HCEC 1CT (cell line): ENCODE results near the gene DNAJC18.
"Not testable (repeated sequence)": the region's sequence is repeated elsewhere in the genome, so short reads cannot be mapped to it uniquely, and the experiment has no call there.

Experiments
- DNase-seq: peaks from one replicate; pipeline ENCODE4 v3.0.0-alpha.2; 2017

Gene DNAJC18

DNA sequence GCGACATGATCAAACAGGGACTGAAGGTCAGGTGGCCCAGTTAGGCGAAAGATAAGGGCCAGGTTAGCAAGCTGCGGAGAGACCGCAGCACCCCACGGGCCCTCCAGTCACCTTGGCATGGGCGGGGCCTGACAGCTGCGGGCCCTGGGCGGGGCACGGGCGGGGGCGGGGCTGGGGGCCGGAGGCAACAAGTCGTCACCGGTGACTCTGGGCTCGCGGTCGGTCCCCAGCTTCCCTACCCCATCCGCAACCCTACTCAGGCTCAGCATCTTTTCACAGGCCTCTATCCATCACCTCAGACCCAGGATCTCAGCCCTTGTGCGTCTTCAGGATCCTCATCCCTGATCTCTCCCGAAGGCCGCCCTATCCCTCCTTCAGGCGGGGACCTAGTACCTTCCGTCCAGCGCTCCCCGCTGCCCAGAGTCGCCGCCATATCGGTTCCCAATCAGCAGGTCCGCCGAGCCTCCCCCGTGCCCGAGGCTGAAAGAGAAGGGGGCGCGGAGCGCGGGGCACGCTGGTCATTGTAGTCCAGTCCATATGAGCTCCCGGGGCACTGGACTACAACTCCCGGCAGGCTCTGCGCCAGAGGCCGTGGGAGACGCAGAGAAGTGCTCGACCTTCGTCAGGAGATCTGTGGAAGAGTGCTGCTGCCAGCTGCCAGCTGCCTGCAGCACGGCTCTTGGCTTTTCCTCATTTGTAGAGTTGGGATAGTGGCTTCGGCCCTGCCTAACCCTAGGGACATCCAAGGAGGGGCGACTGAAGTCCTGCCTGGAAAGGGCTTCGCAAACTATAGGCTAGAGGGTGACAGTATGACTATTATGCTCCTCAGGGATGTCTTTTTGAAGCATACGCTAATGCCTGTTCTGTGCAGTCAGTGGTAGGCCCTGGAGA lies at the start of gene DNAJC18:
DNAJC18 (minus strand) TSS at position 513 of the 891 bp plus-strand sequence; CDS start at position 433, 80 bp downstream.
- peak; percentile 83 for DNase-seq

DNA sequence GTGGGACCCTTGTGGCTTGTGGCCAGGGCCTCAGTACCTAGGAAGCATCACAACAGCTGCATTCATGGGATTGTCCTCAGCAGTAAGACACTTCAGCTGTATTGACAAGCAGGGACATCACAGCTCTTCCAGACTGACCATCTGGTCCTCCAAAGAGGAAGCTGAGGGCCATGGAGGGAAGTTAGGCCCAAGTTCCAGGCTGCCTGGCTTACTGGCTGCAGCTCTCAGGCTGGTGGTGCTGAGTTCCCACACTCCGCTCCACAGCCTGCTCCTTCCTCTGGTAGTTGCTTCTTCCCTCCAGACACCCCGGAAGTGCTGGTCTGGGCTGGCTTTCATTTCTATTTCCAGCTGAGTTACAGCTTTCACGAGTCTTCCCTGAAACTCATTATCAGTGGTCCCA lies 48.9 kb upstream of the DNAJC18 start:
- no peak for DNase-seq

DNA sequence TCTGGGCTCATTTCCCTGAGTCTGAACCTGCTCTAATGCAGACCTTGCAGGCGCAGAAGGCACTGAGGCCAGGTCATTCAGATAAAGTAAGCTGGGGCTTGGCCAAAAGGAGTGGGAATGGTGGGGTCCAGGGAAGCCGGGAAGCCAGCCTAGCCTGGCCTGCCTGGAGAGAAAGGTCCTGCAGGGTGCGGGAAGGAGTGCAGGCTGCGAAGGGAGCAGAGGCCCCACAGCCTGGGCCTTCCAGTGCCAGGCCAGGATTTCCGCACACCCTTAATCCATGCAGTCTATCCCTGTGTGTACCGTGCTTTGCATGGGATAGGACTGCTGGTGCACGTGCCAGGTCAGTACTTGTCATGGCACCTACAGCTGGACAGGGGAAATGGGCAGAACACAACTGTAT lies 46.9 kb upstream of the DNAJC18 start:
- DNase-seq, result no peak

DNA sequence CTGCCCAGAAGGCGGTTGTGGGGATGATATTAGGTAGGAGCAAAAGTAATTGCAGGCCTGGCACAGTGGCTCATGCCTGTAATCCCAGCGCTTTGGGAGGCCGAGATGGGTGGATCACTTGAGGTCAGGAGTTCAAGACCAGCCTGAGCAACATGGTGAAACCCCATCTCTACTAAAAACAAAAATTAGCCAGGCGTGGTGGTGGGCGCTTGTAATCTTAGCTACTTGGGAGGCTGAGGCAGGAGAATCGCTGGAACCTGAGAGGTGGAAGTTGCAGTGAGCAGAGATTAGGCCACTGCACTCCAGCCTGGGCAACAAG lies 43.5 kb upstream of the DNAJC18 start:
- DNase-seq, result not testable (repeated sequence)

DNA sequence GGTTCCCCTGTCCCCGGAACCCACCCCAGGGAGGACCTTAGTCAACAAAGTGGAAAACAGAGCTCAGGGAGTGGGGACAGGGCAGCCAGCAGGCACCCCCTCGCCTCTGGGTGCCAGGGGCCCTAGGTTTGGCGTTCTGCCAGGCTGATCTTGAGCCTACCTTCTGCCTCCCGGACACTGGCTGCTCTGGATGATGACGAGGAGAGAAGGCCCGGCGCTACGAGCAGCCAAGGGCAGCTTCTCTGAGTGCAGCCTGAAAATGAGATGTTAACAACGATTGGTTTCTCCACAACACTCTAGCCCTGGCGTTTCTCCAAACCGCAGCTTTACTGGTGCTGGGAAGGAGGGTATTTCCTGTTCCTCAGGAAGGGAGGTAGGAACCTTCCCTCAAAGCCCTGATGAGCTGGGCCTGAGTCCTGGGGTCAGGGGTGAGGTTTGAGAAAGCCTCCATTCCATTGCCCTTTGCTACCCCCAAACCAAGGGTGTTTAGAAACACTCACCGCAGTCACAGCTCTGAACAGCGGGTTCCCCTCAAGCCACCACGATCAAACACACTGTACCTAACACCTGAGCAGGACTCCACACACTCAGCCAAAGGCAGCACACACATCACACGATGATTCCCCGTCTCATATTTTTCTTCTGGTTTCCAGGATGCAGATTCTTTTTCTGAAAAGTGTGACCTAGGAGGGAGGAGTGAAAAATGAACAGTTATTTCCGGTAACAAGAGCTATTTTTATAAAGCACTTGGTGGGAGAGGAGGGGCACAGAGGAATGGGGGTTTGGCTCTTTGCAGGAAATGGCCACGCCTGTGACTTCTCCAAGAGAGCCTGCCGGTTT lies 42.9 kb upstream of the DNAJC18 start, which contains the start of gene STING1:
STING1 (minus strand) TSS at position 709 of the 840 bp plus-strand sequence. CDS start 1,054 bp downstream, outside the sequence.
- peak; percentile 97 for DNase-seq

DNA sequence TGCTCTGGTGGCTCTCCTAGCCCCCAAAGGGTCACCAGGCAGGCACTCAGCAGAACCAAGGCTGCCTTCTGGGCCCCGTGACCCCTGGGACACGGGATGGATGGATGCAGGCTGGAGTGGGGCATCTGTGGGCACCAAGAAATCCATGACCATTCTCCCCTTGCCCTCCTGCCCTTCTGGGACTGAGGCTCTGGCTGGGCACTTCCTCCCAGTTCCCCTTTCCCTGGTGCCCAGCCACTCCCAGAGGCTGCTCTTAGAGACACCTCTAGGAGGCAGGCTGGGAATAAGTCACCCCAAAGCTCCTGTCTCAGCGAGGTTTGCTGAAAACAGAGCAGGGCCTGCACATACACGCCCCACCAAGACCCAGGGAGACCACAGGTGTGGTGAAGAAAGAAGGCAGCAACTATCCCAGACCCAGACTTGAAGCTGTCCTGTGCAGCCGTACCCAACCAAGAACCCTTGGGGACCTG lies 42.3 kb upstream of the DNAJC18 start:
- DNase-seq, result peak; percentile 66

DNA sequence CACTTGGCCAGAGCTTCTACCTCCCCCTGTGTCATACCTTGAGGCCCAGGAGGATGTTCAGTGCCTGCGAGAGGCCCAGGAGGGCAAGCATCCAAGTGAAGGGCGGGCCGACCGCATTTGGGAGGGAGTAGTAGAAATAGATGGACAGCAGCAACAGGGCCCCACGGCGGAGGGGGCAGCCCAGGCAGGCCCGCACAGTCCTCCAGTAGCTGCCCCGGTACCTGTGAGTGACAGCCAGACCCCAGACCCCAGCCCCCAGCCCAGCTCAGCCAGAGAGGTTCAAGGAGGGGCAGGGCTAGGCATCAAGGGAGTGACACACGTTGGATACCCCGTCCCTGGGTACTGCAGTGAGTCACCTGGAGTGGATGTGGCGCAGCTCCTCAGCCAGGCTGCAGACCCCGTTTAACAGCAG lies 41.8 kb upstream of the DNAJC18 start:
- DNase-seq, result peak; percentile 16

DNA sequence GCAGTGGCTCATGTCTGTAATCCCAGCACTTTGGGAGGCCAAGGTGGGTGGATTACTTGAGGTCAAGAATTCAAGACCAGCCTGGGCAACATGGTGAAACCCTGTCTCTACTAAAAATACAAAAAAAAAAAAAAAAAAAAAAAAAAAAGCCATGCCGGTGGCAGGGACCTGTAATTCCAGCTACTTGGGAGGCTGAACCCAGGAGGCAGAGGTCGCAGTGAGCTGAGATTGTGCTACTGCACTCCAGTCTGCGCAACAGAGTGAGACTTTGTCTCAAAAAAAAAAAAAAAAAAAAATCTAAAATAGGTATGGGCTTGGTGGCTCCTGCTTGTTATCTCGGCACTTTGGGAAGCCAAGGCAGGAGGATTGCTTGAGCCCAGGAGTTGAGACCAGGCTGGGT lies 40.4 kb upstream of the DNAJC18 start:
- not testable (repeated sequence) for DNase-seq

DNA sequence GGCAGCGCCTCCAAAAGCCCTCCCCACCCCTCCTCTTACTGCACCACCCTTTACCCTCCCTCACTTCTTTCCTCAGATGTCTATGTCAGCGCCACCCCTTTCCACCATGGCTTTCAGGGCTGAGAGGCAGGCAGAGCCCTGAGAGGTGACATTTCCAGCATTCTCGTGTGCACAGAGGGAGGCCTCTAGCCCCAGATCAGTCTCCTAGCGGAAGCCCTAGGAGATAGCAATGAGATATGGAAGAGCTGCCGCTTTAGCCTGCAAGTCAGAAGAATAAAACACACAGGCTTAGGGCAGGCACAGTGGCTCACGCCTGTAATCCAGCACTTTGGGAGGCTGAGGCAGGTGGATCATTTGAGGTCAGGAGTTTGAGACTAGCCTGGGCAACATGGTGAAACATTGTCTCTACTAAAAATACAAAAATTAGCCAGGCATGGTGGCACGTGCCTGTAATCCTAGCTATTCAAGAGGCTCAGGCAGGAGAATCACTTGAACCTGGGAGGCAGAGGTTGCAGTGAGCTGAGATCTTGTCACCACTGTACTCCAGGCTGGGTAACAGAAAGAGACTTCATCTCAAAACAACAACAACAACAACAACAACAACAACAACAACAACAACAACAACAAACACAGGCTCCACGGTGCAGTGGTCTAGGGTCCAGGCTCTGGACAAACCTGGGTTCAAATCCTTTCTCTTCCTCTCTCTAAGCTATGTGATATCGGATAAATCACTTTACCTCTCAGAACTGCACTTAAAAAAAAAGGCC lies 39.5 kb upstream of the DNAJC18 start:
- DNase-seq, result not testable (repeated sequence)

DNA sequence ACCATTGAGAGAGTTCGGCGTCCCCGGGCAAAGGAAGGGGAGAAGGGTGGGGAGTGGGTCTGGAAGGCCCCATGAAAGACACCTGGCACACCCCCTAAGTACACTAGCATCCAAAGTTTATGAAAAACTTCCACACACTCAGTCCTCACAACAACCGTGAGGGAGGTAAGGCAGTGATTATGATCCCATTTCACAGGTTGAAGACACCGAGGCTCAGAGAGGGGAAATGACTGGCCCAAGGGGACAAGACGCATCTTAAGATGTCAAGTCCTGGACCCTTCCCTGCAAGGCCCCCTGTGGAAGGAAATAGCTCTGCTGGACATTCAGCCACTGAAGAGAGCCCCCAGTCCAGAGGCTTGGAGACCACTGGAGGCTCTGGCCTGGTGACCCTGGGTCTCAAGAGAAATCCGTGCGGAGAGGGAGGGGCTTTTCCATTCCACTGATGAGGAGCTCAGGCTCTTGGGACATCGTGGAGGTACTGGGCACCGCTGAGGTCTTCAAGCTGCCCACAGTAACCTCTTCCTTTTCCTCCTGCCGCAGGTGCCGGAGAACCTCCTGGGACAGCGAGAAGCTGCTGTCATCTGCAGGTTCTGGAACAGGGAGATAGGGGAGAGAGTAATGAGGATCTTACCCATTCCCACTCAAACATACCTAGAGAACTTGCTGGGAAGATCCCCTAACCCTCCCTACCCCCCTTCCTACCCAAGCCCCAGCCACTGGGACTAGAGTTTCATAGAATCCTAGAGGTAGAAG lies 36.7 kb upstream of the DNAJC18 start:
- no peak for DNase-seq

DNA sequence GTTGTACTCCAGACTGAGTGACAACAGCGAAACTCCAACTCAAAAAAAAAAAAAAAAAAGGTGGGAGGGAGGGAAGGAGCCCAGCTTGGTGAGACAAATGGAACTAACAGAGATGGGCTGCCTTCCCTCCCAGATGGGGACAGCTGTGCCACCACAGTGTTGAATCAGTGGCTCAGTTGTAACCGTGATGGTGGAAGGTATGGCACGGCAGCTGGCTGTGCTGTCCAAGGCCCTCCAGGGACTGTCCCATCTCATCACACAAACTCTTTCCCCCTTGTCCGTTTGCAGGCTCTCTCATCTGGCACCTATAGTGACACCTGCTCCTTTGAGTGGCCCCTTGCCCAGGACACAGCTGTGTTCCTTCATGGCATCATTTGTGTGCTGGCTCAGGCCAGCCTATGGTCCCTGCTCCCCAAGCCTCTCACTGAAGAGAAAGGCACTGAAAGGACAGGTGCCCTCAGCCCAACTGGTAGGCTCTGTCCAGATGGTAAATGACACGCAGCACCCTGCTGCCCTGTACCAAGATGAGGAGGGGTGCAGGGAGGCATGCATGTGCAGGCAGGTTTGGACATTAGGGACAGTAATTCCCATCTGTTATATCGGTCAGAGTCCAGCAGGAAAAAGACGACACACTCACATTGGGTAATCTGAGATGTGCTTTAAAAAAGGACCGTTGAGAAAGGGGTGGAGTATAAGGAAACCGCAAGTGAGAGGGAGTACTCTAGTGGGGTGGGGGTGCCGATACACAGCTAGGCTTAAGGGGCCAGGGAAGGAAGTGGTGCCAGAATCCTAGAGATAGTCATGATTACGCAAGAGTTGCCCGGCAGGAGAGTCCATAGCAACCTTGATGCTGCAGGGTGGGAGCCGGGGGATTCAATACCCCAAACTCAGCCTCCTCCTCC lies 35.8 kb upstream of the DNAJC18 start:
- DNase-seq, result peak; percentile 66

DNA sequence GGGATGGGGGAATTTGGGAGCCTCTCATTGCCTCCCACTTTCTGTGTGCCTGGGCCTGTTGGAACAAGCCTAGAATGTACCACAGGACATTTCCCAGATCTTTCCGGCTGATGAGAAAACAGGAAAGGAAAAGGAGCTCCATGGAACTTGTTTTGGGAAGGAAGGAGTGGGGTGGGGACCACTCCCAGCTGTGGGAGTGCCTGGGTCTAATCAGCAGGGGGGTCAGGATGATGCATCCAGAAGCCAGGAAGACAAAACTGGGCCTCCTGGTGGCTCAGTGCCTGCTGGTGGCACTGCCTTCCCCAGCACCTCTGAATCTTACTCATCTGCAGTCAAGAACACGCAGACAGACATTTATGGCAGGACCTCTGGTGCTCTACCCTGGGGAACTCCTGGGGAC lies 34.2 kb upstream of the DNAJC18 start:
- no peak for DNase-seq

DNA sequence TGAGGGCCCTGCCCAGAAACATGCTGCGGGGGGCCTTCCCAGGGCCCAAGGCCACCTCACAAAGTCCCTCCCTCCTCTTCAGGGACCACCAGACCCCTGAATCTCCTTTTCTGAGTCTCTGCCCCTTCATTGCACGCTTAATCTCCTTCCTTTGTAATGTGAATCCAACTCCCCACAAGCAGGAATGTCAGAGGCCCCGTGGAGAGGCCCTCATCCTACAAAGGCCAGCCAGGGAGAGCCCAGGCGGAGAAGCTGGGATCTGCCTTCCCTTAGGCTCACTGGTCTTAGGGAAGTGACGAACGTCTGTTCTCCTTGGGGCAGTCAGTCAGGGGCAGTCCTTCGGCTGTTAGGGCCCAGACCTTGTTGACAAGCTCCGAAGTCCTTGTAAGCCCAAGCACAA lies 33.8 kb upstream of the DNAJC18 start:
- no peak for DNase-seq

DNA sequence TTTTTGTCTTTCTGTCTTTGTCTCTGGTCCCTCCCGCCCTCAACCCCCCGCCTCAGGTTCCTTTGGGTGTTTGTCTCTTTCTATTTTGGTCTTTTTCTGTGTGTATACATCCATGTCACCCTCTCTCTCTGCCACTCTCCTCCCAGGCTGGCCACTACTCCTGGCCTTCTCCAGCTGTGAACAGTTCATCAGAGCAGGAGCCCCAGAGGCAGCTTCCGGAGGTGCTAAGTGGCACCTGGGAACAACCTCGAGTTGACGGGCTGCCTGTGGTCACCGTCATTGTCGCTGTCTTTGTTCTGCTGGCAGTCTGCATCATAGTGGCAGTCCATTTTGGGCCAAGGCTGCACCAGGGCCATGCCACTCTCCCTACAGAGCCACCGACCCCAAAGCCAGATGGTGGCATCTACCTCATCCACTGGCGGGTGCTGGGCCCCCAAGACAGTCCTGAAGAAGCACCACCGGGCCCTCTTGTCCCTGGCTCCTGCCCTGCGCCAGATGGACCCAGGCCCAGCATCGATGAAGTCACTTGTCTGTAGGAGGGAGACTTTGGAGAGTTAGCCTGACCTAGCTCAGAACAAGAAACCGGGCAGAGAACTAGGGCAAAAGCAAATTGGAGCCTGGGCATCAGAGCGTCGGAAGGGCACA lies 33.2 kb upstream of the DNAJC18 start:
- DNase-seq, result no peak

DNA sequence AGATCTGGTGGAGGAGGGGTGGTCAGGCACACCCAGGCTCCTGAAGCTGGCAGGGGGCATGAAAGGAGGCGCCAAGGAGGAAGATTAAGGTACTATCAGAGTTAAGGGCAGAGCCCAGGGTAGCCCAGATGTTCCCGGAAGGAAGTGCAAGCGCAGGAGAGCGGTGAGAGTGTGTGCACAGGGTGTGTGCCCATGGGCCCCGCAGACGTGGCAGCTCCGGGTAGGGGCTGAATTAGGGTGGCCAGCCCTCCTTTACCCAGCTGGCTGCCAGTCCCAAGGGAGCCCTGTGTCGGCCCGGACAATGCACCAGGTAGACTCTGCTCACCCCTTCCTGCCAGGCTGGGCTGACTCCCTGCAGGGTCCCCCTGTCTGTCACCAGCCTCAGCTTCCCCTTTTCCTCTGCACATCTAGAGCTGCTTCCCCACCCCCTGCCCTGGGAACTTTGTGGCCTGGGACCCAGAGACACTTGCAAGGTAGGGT lies 31.5 kb upstream of the DNAJC18 start, which contains the start of gene SMIM33:
SMIM33 (plus strand) TSS at position 184 of the 480 bp plus-strand sequence; CDS start at position 302, 118 bp downstream.
- no peak for DNase-seq

DNA sequence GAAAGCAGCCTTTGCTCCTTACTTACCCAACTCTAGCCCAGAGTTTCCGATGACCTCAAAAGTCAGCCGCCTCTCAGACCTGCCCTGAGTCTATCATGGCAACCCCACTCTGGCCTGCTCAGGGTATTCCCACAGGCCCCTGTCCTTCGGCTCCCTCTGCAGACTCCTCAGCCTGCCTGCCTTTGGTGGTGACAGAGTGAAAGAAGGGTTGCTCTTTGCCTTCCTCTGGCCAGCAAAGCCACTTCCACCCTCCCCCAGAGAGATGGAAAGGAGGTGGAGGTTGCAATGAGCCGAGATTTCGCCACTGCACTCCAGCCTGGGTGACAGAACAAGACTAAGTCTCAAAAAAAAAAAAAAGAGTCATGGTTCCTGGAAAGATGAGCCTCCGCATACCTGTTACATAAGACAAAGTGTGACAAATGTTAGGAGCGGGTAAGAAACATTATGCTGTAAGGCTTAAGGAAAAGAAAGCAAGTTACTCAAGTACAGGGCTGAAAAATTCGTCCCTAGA lies 29.2 kb upstream of the DNAJC18 start:
- DNase-seq, result peak; percentile 15

DNA sequence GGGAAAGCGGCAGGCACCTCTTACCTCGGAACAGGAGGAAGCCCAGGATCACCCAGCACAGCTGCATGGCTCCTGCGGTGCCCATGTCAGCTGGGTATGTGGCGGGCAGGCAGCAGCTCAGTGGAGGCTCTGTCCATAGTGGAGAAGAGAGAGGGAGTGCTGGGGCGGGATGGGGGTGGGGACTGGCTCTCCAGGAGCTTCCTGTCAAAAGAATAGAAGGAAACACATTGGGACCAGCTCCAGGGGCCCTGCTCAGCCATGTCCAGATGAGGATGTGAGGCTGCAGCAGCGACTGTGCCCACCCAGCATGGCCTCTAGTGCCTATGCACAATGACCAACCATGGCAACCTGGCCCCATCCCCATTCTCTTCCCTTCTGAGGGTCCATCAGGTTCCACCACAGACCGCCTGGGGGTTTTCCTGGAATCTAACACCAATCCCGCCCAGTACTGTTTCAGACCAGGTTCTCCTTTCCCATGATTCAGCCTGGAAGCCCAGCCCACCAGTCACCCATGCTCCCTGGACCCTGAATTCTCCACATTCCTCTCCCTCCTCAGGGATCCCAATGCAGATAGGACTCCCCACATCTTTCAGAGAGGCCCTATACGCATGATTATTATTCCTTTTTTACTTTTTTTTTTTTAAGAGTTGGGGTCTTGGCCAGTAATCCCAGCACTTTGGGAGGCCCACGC lies 23.4 kb upstream of the DNAJC18 start, which contains the start of gene ECSCR:
ECSCR (minus strand) TSS at position 158 of the 691 bp plus-strand sequence; CDS start at position 85, 73 bp downstream.
- DNase-seq, result no peak

DNA sequence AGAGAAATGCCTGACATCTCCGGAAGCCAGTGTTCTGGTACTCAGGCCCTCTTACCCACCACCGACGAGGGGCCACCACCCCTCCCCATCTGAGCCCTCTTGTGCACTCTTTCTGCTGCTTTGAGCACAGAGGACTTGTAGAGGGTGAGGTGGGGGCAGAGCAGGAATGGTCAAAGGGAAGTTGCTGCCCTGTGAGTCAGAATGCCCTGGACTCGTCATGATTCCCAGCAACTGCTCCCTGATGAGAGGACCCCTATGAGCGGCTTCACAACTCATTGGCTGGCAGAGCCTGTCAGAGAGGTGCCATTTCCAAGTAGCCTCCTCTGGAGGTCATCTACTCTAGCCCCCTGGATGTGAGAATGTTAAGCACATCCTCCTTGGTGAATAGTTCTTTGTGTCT lies 22.4 kb upstream of the DNAJC18 start:
- peak; percentile 72 for DNase-seq

DNA sequence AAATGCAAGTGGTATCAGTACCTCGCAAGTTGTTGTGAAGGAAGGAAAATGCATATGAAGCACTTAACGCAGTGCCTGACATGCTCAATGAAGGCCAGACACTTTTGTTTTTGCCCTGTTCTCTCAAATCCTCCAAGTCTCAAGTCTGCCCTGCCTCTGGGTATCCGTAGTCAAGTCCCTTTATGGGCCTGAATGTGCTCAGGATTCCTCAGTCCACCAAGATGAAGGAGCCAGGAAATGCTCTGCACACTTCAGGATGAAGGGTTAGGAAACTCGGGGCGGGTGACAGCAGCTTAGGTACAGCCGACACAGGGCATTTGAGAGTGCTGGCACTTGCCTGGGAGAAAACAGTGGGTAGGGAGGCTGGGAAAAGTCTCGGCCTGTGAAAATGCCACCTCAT lies 21.9 kb upstream of the DNAJC18 start:
- no peak for DNase-seq
